HG02938 (cell line): ENCODE data around the gene ATAD2B.
"Not testable (repeated sequence)": the region's sequence is repeated elsewhere in the genome, so short reads cannot be mapped to it uniquely, and the experiment has no call there.

Experiments
- ATAC-seq: cut with Tn5 transposase; IDR thresholded peaks from one replicate; pipeline ENCODE4 v1.9.1; 2021; ENCODE audit warnings: mild to moderate bottlenecking, moderate library complexity; ENCODE audit not compliant: unreplicated experiment

The ATAD2B gene

DNA sequence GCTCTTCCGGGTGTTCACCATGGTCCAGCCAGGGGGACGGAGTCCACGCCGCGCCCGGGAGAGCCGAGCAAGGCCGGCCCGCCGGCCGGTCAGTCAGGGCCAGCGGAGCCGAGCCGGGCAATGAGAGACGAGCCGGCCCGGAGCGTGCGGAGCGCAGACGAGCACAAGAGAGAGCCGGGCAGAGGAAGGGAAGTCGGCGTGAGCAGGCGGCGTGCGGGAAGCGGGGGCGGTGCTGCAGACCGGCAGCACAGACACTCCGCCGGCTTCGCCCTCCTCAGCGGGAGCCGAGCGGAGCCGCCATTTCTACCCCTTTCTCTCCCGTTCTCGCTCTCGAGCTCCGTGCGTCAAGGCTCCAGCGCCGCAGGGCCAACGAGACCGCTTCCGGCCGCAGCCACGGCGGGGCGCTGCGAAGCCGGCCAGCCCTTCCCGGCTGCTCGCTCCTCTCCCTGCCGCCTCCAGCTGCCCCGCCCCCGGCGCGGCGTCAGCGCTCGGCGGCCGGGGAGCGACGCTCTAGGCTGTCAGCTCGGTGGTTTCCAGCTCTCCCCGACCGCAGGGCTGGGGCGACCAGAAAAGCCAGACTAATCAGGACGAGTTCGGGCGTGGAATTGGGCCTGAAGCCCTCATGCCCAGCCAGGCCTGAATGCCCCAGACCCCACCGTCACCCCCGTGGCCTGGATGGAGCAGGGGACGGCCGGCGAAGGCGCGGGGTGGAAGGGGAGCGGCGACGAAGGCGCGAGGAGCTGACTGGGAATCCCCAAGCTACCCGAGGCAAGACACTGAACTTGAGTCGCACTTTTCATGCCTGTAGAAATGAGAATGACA, at the start of gene ATAD2B:
Gene ATAD2B, minus strand, starts transcription at position 374 of the 822 bp plus-strand sequence. Its CDS starts 353 bp downstream, at position 21.
- ATAC-seq: peak; percentile 64

DNA sequence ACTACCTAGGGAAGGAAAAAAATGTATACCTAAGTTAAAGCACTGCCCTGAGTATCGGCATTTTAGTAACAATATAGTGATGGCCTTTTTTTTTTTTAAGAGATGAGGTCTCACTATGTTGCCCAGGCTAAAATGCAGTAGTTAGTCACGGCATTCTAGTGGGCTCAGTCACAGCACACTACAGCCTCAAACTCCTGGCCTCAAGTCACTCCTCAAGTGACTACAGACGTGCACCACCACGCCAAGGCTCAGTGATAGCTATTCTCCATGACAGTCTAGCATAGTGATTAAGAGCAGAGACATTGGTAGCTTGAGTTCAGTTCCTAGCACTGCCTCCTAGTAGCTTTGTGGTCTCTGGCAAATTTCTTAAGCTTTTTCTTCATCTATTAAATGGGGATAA, 40.9 kb upstream of the ATAD2B start:
- ATAC-seq: no peak

DNA sequence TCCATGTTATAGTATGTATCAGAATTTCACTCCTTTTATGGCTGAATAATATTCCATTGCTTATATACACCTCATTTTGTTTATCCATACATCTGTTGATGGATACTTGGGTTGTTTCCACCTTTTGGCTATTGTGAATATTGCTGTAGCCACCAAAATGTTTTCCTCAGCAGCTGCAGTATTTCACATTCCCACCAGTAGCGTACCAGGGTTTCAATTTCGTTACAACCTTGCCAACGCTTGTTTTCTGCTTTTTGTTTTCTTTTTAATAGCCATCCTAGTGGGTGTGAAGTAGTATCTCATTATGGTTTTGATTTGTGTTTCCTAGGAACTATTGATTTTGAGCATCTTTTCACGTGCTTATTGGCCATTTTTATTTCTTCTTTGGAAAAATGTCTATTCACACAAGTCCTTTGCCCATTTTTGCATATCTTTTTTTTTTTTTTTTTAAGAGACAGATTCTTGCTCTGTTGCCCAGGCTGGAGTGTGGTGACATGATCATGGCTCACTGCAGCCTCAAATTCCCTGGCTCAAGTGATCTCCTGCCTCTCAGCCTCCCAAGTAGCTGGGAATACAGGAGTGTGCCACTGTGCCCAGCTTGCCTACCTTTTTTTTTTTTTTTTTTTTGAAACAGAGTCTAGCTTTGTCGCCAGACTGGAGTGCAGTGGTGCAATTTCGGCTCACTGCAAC, 27.5 kb upstream of the ATAD2B start:
- ATAC-seq: no peak

DNA sequence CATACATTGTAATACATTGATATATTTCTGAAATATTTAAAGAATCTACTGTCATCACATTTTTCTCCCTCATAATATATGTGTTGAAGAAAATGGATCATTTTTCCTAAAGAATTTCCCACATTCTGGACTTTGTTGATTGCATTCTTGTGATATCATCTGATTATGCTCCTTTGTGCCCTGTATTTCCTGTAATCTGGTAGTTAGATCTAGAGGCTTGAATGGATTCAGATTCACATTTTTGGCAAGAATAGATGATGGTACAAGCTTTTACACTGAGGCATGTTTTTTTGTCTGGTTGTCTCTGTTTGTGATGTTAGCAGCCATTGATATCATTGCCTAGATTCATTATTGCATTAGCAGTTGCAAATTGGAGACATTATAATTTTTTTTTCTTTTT, 26.7 kb upstream of the ATAD2B start:
- ATAC-seq: no peak

DNA sequence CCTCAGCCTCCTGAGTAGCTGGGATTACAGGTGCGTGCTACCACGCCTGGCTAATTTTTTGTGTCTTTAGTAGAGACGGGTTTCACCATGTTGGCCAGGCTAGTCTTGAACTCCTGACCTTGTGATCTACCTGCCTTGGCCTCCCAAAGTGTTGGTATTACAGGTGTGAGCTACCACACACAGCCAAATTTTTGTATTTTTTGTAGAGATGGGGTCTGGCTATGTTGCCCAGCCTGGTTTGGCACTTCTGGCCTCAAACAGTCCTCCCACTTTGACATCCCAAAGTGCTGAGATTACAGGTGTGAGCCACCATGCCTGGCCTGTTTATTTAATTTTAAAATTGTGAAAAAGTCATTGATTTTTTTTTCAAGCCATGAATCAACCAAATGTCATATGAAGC, 25.6 kb upstream of the ATAD2B start:
- not testable (repeated sequence) for ATAC-seq

DNA sequence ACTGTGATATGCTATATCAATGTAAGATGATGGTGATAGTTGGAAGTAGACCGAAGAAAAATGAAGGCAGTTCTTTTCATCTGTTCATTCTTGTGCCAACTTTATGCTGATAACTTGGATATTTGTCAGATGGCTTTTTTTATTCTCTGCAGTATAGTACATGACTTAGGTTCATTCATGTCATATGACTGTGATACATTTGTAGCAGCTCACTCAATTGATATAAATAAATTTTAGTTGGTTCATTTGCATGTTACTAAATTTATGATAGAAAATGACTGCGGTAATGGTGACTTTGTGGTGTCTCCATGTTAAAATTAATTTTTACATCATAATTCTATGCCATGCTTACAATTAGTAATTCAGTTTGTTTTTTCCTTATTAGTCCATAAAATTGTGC, 20.4 kb upstream of the ATAD2B start:
- no peak for ATAC-seq

DNA sequence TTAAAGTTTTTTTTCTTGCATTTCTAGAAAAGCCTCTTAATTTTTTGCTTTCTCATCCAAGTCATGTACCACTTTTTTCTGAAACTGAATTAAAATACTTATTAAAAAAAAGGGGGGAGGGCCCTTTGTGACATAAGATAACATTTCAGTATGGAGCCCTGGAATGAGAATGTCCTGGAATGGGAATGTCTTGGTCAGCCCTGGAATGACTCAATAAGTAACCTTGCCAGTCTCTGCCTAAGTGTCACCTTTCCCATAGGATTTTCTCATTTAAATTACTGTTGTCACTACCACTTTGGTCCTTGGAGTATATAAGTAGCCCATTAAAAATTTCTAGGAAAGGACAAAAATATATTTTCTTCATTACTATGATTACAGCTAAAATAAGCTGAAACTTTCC, 18.1 kb upstream of the ATAD2B start:
- ATAC-seq: no peak

DNA sequence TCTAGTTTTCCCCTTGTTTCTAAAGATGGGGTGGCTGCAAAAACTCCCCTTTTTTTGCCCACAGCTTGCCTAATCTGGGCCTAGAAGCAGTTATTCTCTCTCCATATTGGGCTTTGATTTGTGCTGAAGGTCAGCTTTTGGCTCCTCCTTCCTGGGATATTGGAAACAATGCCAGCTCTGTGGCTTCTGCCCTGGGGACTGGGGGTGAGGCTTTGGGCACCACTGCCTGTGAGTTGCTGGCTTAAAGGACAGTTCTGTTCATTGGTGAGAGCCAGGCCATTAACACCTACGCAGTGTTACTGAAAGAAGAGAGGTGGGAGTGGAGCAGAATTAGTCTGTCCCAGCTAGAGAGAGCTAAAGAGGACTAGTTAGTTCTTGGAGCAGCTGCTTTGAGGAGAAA, 17.6 kb upstream of the ATAD2B start:
- ATAC-seq: no peak

DNA sequence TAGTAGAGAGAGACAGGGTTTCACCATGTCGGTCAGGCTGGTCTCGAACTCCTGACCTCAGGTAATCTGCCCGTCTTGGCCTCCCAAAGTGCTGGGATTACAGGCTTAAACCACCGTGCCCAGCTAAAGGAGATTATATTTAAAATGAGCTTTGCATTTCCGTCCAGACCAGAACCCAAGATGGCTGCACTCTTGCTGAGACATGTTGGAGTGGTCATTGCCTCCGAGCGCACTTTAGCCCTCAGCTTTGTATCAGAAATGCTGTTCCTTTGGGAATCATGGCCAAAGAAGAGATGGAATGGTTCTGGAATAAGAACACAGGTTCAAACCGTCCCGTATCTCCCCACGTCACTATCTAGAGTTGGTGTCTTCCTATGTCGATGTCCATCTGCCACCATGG, 16.7 kb upstream of the ATAD2B start:
- ATAC-seq: no peak

DNA sequence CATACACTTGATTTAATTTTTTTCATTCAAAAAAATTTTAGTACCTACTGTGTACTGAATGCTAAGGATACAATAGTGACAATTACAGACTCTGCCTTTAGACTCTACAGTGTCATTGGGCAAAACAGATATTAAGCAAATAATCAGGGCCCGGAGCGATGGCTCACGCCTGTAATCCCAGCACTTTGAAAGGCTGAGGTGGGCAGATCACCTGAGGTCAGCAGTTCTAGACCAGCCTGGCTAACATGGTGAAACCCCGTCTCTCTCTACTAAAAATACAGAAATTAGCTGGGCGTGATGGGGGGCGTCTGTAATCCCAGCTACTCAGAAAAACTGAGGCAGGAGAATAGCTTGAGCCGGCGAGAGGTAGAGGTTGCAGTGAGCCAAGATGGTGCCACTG, 14.7 kb upstream of the ATAD2B start:
- ATAC-seq: no peak

DNA sequence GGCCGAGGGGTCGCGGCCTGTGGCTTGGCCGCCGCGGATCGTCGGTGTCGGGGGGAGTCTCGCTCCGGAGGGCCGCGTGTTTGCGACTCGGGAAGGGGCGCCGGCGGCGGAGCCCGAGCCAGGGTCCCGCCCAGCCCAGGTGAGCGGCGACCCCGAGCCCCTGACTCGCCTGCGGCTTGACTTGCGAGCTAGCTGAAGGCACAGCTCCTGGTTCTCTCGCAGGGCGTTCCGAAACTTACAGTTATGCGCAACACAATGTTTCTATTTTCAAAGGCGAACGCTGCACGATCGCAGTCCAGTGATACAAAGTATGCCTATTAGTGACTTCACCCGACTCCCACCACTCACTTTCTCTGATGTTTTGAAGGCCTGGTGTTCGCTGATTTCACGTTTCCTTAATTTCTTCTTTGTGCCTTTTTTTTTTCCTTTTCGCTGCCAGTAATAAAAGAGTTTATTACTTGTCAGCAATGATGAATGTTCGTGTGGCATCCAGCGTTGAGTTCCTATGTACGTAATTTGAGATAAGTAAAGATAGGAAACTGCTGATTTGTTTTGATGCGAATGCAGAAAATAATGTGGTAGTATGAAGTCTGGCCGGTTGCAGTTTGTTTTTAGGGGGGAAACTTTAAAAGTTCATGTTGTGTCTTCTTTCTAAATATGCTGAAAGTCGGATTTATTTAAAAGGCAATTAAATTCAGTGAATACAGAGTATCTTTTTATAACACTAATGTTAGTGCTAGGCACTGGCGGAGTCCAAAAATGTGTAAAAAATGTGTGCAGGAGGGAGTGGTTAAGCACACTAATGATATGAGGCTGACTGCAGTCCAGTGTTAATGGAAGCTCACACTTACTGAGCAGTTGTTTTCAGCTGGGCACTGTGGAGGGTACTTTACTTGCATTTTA, 14.0 kb upstream of the ATAD2B start:
- ATAC-seq: peak; percentile 62

DNA sequence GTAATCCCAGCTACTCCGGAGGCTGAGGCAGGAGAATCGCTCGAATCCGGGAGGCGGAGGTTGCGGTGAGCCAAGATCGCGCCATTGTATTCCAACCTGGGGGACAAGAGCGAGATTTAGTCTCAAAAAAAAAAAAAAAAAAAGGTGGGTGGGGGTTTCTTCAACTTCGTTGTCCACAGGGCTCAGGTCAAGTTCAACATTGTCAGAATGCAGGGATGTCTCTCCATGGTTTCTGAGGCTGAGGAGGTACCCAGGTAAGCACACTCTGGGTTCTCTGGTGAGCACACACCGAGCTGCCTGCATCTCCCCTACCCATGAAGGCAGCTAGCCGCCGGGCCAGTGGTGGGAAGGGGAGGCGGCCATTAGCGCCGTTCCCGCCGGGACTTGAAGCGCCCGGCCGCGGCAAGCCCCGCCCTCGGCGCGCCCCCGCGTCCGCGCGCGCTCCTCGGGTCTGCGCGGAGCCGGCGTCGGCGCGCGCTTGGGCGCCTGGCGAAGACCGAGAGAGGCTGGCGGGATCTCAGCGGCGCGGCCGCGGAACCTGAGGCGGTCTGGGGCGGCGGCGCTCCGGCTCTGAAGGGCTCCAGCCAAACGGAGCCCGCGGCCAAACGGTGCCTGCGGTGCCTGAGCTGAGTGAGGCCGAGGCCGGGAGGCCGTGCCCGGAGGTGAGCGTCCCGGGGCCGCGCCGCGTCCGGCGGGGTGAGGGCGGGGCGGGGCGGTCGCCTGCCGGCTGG, 13.2 kb upstream of the ATAD2B start, which contains the start of gene UBXN2A:
Gene UBXN2A, plus strand, starts transcription at position 477 of the 731 bp plus-strand sequence. CDS start 17,852 bp downstream, outside the sequence.
- peak; percentile 64 for ATAC-seq

DNA sequence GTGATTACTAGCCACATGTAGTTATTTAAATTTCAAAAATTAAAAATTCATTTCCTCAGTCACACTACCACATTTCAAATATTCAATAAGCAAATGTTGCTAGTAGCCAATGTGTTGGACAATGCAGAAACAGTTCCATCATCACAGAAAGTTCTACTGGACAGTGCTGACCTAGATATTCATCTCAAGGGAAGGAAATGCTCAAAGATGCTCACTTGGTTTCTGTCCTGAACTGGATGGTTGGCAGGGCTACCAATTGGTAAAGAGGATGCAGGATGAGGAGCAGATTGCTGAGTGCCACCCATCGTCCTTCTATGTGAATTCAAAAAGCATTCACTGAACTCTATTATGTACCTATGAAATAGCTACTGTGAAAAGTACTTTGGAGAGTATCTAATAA, 7.3 kb upstream of the ATAD2B start:
- ATAC-seq: no peak

DNA sequence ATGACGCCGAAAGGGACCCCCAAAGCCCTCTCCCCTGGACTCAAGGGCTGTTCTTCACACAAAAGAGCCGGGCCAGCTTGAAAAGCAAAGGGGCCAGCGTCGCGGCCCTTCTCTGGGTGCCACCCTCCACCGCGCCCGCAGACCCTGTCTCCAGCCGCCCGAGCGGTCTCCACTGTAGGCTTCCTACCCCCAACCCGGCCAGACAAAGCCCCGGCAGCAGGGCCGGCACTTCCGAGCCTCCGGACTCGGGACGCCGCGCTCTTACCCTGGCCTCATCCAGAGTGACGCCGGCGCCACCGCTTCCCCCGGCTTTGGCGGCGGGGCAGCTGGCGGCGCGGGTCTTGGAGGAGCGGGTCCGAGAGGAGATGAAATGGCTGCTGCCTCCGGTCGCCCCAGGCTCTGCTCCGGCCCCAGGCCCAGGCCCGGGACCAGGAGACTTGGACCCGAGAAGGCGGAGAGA, 603 bp downstream of the ATAD2B start:
- peak; percentile 23 for ATAC-seq

DNA sequence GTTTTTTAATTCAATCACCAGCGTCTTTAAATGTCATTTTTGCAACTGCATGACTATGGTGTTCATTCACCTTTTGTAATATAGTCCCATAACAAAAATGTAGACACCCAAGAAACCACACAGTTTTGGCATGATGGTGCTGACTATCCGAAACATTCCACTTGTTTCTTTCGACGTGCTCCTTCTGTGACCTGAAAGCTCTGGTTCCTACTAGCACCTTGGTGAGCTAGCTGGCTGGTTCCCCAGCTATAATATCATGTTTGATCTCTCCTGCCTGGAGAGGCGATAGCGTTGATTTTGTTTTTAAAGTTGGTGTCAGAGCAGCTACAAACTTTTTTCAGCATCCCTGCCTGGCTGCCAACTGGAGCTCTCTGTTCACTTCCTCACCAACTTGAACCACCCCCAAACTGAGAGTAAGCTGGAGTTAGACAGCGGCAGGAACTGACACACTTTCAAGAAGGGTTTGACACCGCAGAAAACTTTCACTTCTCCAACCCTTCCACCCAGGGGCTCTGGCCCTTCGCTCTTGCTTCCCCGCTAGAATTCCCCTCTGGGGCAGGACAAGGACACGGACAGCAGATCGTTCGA, 1.1 kb downstream of the ATAD2B start:
- peak; percentile 57 for ATAC-seq

DNA sequence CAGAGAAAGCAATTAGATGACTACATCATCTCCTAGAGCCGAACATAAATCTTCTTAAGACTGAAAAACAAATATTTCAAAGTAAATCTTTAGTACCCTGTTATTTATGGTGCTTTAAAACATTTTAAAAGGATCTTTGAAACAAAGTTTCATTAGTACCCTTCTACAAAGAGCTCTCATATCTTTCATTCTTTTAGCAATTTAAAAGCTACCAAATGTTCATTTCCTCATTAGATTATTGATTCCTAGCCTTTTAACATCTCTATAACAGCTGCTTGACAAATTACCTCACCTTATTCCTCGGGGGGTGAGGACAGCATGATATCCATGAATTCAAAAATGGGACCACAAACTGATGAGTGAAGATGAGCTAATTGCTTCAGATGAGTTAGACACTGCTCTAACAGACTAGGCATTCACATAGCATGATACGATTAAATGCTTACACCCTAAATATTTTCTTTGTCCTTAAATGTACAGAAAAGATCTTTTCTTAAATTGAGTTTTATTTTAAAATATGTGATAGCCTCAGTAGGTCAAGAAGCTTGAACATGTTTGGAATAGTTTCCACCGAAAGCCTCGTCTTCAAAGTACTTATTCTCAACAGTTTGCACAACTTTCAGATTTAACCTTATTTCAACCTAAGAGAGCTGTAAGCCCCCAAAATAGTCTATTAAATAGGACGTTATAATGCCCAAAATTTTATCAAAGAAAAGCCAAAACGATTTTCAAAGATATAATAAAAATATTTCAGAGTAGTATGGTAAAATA, 2.1 kb downstream of the ATAD2B start:
- no peak for ATAC-seq

DNA sequence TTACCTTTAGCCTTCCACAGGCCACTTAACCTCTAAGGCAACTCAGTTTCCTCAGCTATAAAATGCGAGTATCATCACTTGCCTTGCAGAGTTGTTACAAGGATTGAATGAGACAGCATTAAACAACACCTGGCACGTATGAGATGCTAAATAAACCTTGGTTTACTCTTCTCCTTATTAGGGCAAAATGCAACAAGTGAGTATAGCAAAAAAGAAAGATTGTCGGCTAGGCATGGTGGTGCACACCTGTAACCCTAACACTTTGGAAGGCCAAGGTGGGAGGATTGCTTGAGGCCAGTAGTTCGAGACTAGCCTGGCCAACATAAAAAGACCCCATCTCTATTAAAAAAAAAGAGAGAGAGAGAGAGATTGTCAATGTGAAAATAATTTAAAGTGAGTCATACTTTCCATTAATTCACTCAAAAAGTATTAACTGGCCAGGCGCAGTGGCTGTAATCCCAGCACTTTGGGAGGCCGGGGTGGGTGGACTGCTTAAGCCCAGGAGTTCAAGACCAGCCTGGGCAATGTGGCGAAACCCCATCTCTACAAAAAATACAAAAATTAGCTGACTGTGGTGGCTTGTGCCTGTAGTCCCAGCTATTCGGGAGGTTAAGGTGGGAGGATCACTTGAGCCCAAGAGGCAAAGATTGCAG, 8.0 kb downstream of the ATAD2B start:
- no peak for ATAC-seq

DNA sequence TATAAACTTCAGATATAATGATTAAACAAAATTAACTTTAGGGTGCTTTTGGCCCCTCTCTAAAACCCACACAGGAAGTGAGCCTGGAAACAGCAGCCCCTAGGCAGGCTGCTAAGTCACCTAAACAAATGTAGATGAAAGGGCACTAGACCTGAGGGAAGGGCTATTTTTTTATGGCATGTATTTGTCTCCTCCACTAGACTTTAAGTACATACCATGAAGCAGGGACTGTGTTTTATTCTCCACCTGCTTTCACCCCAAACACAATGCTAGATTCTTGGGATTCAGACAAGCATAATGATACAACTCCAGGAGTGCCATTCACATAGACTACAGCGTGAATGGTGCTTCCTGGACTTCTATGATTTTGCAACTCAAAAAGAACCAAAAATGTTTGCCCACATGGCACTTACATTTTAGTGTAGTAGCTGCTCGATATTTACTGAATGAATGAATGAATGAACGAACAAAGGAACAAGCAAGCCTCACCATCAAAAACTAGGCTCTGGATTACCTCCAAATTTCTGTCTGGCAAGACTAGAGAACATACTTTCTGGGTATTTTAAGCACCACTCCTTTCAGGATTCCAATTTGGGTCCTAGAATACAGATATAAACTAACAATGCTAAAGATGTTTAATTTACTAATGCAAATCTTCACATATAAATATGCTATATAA, 10.1 kb downstream of the ATAD2B start:
- ATAC-seq: no peak
